PC-3 (cell line): Measurements from ENCODE around the gene SLCO4C1.

Experiments used
- EZH2 ChIP-seq: fragments of 300-600 bp; sonication (generic); IDR thresholded peaks from one replicate; pipeline ENCODE4 v1.6.1; 2017; ENCODE audit warnings: antibody characterized with exemption, mild to moderate bottlenecking, low read length; ENCODE audit not compliant: unreplicated experiment
- EZH2phosphoT487 ChIP-seq: fragments of 300-600 bp; sonication (generic); IDR thresholded peaks from 2 replicates; pipeline ENCODE4 v1.6.1; 2018; ENCODE audit warnings: mild to moderate bottlenecking, antibody characterized with exemption, low read length, borderline replicate concordance
- TF ChIP-seq, protein P1 (sequence below): fragments of 300-600 bp; sonication (generic); conservative IDR thresholded peaks from 2 replicates; pipeline ENCODE4 v1.5.1; 2017; ENCODE audit warnings: antibody characterized with exemption, low read depth, mild to moderate bottlenecking, low read length

DNA sequence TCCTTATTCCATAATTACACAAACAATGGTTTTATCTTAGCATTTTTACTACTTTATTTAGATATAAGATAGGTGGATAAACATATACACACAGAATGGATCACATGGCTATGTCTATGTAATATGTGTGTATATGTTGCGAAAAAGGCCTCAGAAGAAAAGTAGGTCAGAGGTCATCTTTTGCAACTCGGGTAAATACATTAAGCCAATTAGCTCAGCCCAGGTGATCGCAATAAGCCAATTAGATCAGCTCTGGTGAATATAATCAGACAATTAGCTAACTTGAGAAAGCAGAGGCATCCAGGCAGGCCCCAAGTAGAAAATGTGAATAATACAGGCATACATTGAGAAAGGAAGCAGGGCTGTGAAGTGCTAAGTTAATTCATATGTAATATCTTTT, 24.3 kb downstream of the SLCO4C1 start:
- TF ChIP-seq EZH2 (no peak), EZH2phosphoT487 (no peak)
- TF ChIP-seq, protein P1, sequence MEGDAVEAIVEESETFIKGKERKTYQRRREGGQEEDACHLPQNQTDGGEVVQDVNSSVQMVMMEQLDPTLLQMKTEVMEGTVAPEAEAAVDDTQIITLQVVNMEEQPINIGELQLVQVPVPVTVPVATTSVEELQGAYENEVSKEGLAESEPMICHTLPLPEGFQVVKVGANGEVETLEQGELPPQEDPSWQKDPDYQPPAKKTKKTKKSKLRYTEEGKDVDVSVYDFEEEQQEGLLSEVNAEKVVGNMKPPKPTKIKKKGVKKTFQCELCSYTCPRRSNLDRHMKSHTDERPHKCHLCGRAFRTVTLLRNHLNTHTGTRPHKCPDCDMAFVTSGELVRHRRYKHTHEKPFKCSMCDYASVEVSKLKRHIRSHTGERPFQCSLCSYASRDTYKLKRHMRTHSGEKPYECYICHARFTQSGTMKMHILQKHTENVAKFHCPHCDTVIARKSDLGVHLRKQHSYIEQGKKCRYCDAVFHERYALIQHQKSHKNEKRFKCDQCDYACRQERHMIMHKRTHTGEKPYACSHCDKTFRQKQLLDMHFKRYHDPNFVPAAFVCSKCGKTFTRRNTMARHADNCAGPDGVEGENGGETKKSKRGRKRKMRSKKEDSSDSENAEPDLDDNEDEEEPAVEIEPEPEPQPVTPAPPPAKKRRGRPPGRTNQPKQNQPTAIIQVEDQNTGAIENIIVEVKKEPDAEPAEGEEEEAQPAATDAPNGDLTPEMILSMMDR: no peak
